SK-N-SH treated with all-trans-retinoic acid at 6 μM for 48 hours (cell line): ENCODE data around the gene LRMDA.
"Not testable (repeated sequence)": the region's sequence is repeated elsewhere in the genome, so short reads cannot be mapped to it uniquely, and the experiment has no call there.

Experiments
- ATAC-seq: fragments of 200-7000 bp; cut with Tn5 transposase; 3 replicates; pipeline ENCODE4 v1.9.1; 2020; ENCODE audit warnings: mild to moderate bottlenecking, moderate library complexity
- ARNTL ChIP-seq: fragments of 450-650 bp; formaldehyde crosslinking; IDR thresholded peaks from 2 replicates; pipeline ENCODE4 v1.5.0; 2020; ENCODE audit warnings: low read depth, mild to moderate bottlenecking, moderate library complexity, borderline replicate concordance
- BACH2 ChIP-seq: fragments of 250-450 bp; sonication (Bioruptor Pico); IDR thresholded peaks from 2 replicates; pipeline ENCODE4 v1.9.0; 2021; ENCODE audit warnings: mild to moderate bottlenecking, borderline replicate concordance
- CREB5 ChIP-seq: fragments of 250-450 bp; sonication (Bioruptor Pico); IDR thresholded peaks from 2 replicates; pipeline ENCODE4 v1.5.1; 2020; ENCODE audit warnings: low read depth, mild to moderate bottlenecking, moderate library complexity
- CSDC2 ChIP-seq: fragments of 250-450 bp; sonication (Bioruptor Pico); IDR thresholded peaks from 2 replicates; pipeline ENCODE4 v1.5.0; 2020; ENCODE audit warnings: mild to moderate bottlenecking, moderate library complexity
- CSRNP3 ChIP-seq: fragments of 250-450 bp; sonication (Bioruptor Pico); IDR thresholded peaks from 2 replicates; pipeline ENCODE4 v1.5.1; 2021; ENCODE audit warnings: mild to moderate bottlenecking, moderate library complexity
- ESRRG ChIP-seq: fragments of 250-450 bp; sonication (Bioruptor Pico); IDR thresholded peaks from 2 replicates; pipeline ENCODE4 v1.6.1; 2021; ENCODE audit warnings: mild to moderate bottlenecking
- ISL1 ChIP-seq: fragments of 250-450 bp; sonication (Bioruptor Pico); IDR thresholded peaks from 2 replicates; pipeline ENCODE4 v2.1.2; 2022; ENCODE audit warnings: mild to moderate bottlenecking, moderate library complexity
- OSR1 ChIP-seq: fragments of 250-450 bp; sonication (Bioruptor Pico); IDR thresholded peaks from 2 replicates; pipeline ENCODE4 v1.8.0; 2022; ENCODE audit warnings: moderate library complexity, mild to moderate bottlenecking, inconsistent platforms
- PATZ1 ChIP-seq: fragments of 250-450 bp; sonication (Bioruptor Pico); IDR thresholded peaks from 2 replicates; pipeline ENCODE4 v1.8.0; 2020; ENCODE audit warnings: mild to moderate bottlenecking, moderate library complexity, borderline replicate concordance
- POU6F1 ChIP-seq: fragments of 250-450 bp; sonication (Bioruptor Pico); IDR thresholded peaks from 2 replicates; pipeline ENCODE4 v1.8.0; 2021; ENCODE audit warnings: low read depth, mild to moderate bottlenecking, moderate library complexity, borderline replicate concordance
- PPARA ChIP-seq: fragments of 250-450 bp; sonication (Bioruptor Pico); IDR thresholded peaks from 2 replicates; pipeline ENCODE4 v1.5.0; 2020; ENCODE audit warnings: mild to moderate bottlenecking, borderline replicate concordance
- RARB ChIP-seq: fragments of 250-450 bp; sonication (Bioruptor Pico); IDR thresholded peaks from 2 replicates; pipeline ENCODE4 v1.8.0; 2021; ENCODE audit warnings: mild to moderate bottlenecking, moderate library complexity
- SNAI2 ChIP-seq: fragments of 250-450 bp; sonication (Bioruptor Pico); IDR thresholded peaks from 2 replicates; pipeline ENCODE4 v1.5.0; 2020; ENCODE audit warnings: mild to moderate bottlenecking, moderate library complexity
- TCF4 ChIP-seq: fragments of 250-450 bp; sonication (Bioruptor Pico); IDR thresholded peaks from 2 replicates; pipeline ENCODE4 v1.8.0; 2021; ENCODE audit warnings: mild to moderate bottlenecking, moderate library complexity, borderline replicate concordance
- TOX ChIP-seq: fragments of 250-450 bp; sonication (Bioruptor Pico); IDR thresholded peaks from 2 replicates; pipeline ENCODE4 v1.8.0; 2021; ENCODE audit warnings: mild to moderate bottlenecking, moderate library complexity, borderline replicate concordance
- TSHZ2 ChIP-seq: fragments of 250-450 bp; sonication (Bioruptor Pico); IDR thresholded peaks from 2 replicates; pipeline ENCODE4 v1.5.0; 2020; ENCODE audit warnings: mild to moderate bottlenecking, moderate library complexity
- ZC3H10 ChIP-seq: fragments of 250-450 bp; sonication (Bioruptor Pico); IDR thresholded peaks from 2 replicates; pipeline ENCODE4 v1.5.1; 2021; ENCODE audit warnings: mild to moderate bottlenecking, moderate library complexity
- ZFP3 ChIP-seq: fragments of 250-450 bp; sonication (Bioruptor Pico); IDR thresholded peaks from 2 replicates; pipeline ENCODE4 v1.5.0; 2020; ENCODE audit warnings: mild to moderate bottlenecking, moderate library complexity
- ZFP30 ChIP-seq: fragments of 450-650 bp; formaldehyde crosslinking; IDR thresholded peaks from 2 replicates; pipeline ENCODE4 v1.5.0; 2022; ENCODE audit warnings: mild to moderate bottlenecking, moderate library complexity
- ZNF565 ChIP-seq: fragments of 450-650 bp; formaldehyde crosslinking; conservative IDR thresholded peaks from 2 replicates; pipeline ENCODE4 v1.5.0; 2020; ENCODE audit warnings: low read depth, mild to moderate bottlenecking, moderate library complexity
- ZNF70 ChIP-seq: fragments of 450-650 bp; formaldehyde crosslinking; IDR thresholded peaks from 2 replicates; pipeline ENCODE4 v1.5.0; 2020; ENCODE audit warnings: mild to moderate bottlenecking, moderate library complexity
- ZNF8 ChIP-seq: fragments of 450-650 bp; formaldehyde crosslinking; IDR thresholded peaks from 2 replicates; pipeline ENCODE4 v1.5.0; 2020; ENCODE audit warnings: mild to moderate bottlenecking, moderate library complexity

LRMDA gene

GRCh38 chr10:76581506-76582256 lies 1150.3 kb downstream of the LRMDA start:
- ATAC-seq, result no peak
- no peak for TF ChIP-seq ZFP30 (CRISPR knock-in tag)
- no peak for TF ChIP-seq ESRRG (CRISPR knock-in tag)
- TF ChIP-seq ZNF8 (CRISPR knock-in tag), result no peak
- no peak for TF ChIP-seq POU6F1 (CRISPR knock-in tag)
- no peak for TF ChIP-seq PPARA
- no peak for TF ChIP-seq ISL1 (CRISPR knock-in tag)
- no peak for TF ChIP-seq OSR1 (CRISPR knock-in tag)

- TF ChIP-seq ZNF565, result no peak
- no peak for TF ChIP-seq ZC3H10 (CRISPR knock-in tag)
- no peak for TF ChIP-seq RARB (CRISPR knock-in tag)
- no peak for TF ChIP-seq SNAI2 (CRISPR knock-in tag)
- TF ChIP-seq ARNTL, result no peak
- no peak for TF ChIP-seq ISL1 (CRISPR knock-in tag)
- TF ChIP-seq ZNF70 (CRISPR knock-in tag), result no peak
- TF ChIP-seq PATZ1 (CRISPR knock-in tag), result no peak
- TF ChIP-seq ZFP30 (CRISPR knock-in tag), result no peak
- no peak for TF ChIP-seq BACH2
- no peak for TF ChIP-seq CSRNP3 (CRISPR knock-in tag)
- no peak for TF ChIP-seq ZNF8 (CRISPR knock-in tag)
- no peak for TF ChIP-seq TCF4 (CRISPR knock-in tag)
- no peak for TF ChIP-seq POU6F1 (CRISPR knock-in tag)
- TF ChIP-seq CREB5 (CRISPR knock-in tag), result no peak
- TF ChIP-seq ESRRG (CRISPR knock-in tag), result no peak
- no peak for TF ChIP-seq CSDC2 (CRISPR knock-in tag)
- no peak for TF ChIP-seq TOX (CRISPR knock-in tag)
- TF ChIP-seq ZFP3, result no peak
- TF ChIP-seq PPARA, result no peak
- no peak for ATAC-seq
Measured at GRCh38 chr10:76582531-76582930, 1151.1 kb downstream of the LRMDA start.

GRCh38 chr10:76583711-76584161 lies 1152.3 kb downstream of the LRMDA start:
- TF ChIP-seq ISL1 (CRISPR knock-in tag), result peak; percentile 90
- no peak for TF ChIP-seq ZNF8 (CRISPR knock-in tag)
- no peak for TF ChIP-seq SNAI2 (CRISPR knock-in tag)
- TF ChIP-seq ARNTL, result no peak
- no peak for TF ChIP-seq TSHZ2 (CRISPR knock-in tag)
- TF ChIP-seq CREB5 (CRISPR knock-in tag), result 0 out of 2 replicates have a peak, but pooled peaks have one; percentile 16
- ATAC-seq, result peak; percentile 84

- ATAC-seq, result not testable (repeated sequence)
Measured at GRCh38 chr10:76584466-76584865, 1153.0 kb downstream of the LRMDA start.
